22Rv1 (cell line): ENCODE measurements around the gene C7.
"Not testable (repeated sequence)": the region's sequence is repeated elsewhere in the genome, so short reads cannot be mapped to it uniquely, and the experiment has no call there.

Source experiments
- H3K27ac ChIP-seq: fragments of 450-650 bp; 2 replicates; pipeline ENCODE4 v1.5.1; 2017
- ZFX ChIP-seq: fragments of 450-650 bp; IDR thresholded peaks from 2 replicates; pipeline ENCODE4 v1.6.1; 2017; ENCODE audit warnings: antibody characterized with exemption, borderline replicate concordance
- TF ChIP-seq, protein P1 (sequence below): fragments of 450-650 bp; IDR thresholded peaks from 2 replicates; pipeline ENCODE4 v1.5.1; 2017; ENCODE audit warnings: mild to moderate bottlenecking

Gene C7

DNA sequence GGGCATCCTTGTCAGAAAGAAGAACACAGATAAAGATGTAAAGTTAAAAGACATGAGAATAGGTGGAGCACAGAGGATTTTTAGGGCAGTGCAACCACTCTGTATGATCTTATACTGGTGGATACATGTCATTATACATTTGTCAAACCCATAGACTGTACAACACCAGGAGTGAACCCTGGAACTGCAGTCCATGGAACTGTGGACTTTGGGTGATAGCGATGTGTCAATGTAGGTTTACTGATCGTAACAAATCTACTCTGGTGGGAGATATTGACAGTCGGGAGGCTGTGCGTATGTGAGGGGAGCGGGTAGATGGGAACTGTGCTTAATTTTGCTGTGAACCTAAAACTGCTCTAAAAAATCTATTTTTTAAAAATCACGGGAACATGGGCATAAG is 101.3 kb downstream of the C7 start:
- no peak overlapping the region for H3K27ac ChIP-seq
- TF ChIP-seq ZFX = no peak
- TF ChIP-seq, protein P1, sequence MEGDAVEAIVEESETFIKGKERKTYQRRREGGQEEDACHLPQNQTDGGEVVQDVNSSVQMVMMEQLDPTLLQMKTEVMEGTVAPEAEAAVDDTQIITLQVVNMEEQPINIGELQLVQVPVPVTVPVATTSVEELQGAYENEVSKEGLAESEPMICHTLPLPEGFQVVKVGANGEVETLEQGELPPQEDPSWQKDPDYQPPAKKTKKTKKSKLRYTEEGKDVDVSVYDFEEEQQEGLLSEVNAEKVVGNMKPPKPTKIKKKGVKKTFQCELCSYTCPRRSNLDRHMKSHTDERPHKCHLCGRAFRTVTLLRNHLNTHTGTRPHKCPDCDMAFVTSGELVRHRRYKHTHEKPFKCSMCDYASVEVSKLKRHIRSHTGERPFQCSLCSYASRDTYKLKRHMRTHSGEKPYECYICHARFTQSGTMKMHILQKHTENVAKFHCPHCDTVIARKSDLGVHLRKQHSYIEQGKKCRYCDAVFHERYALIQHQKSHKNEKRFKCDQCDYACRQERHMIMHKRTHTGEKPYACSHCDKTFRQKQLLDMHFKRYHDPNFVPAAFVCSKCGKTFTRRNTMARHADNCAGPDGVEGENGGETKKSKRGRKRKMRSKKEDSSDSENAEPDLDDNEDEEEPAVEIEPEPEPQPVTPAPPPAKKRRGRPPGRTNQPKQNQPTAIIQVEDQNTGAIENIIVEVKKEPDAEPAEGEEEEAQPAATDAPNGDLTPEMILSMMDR = no peak

DNA sequence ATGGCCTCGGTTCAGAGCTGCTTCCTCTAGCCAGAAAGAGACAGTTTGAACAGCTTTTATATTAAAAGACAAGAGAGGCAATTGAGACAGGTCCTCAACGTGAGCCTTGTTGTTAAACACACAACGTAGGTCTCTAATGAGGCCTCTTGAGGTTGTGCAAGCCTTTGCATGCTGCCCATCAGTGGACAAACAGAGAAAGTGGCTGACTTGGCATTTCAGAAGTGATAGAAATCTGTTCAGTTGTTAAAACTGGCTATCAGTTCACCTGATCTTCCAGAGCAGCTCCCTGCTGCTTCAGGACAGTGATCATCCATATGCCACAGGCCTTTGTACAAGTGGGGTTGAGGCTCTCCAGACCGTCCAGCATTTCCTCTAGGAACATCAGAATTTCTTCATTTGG is 103.0 kb downstream of the C7 start:
- TF ChIP-seq ZFX = no peak
- TF ChIP-seq, protein P1 = no peak
- H3K27ac ChIP-seq = no peak overlapping the region

DNA sequence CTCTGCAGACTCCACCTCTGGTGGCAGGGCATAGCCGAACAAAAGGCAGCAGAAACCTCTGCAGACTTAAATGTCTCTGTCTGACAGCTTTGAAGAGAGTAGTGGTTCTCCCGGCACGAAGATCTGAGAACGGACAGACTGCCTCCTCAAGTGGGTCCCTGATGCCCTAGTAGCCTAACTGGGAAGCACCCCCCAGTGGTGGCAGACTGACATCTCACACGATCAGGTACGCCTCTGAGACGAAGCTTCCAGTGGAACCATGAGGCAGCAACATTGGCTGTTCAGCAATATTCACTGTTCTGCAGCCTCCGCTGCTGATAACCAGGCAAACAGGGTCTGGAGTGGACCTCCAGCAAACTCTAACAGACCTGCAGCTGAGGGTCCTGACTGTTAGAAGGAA is 113.3 kb downstream of the C7 start:
- H3K27ac ChIP-seq = not testable (repeated sequence)
